HCT116 (cell line): ENCODE measurements around the gene TTLL9. TPM values are rescaled to one million over a fixed set of nuclear protein-coding genes. Genes with fewer than 3 reads are reported as not detected.

Experiments used
- ATAC-seq: fragments of 200-7000 bp; cut with Tn5 transposase; 2 replicates; pipeline ENCODE4 v1.9.1; 2020; ENCODE audit warnings: mild to moderate bottlenecking, moderate library complexity
- BruUV-seq: library from RNA; stranded (reverse); fragments of 400-500 nt; replicated peaks from 2 replicates; lab custom pipeline; 2021; lab: Mats Ljungman, UMichigan
- CTCF ChIA-PET: fragments of 300-600 bp; sonication (Branson Sonifier 250); formaldehyde crosslinking; loops from one replicate; lab custom pipeline; 2021; ENCODE audit warnings: antibody characterized with exemption; lab: Charles Lee
- POLR2A ChIA-PET: fragments of 300-600, 350-600 bp; sonication (Branson Sonifier 250); formaldehyde crosslinking; loops from one replicate; lab custom pipeline; 2021; ENCODE audit warnings: antibody characterized with exemption; lab: Charles Lee
- RAD21 ChIA-PET, 2 experiments: fragments of 300-600 bp; sonication (Branson Sonifier 250); formaldehyde crosslinking; loops; one replicate each; lab custom pipeline; 2023; ENCODE audit warnings: low total read pairs in 2 of 2; ENCODE audit not compliant: uncharacterized antibody in 2 of 2, unreplicated experiment in 2 of 2, low non-redundant PET in 1 of 2; lab: Charles Lee
- DNase-seq: peaks from one replicate; pipeline ENCODE4 v3.0.0-alpha.2; 2010; ENCODE audit warnings: low read depth, low spot score
- H2AFZ ChIP-seq: fragments of 200-600 bp; shearing (Covaris generic), sonication (generic); 2 replicates; pipeline ENCODE4 v1.6.1; 2017; ENCODE audit warnings: low read depth, mixed run types, mixed read lengths, antibody characterized with exemption, low read length; ENCODE audit not compliant: poor library complexity, severe bottlenecking
- H3K27ac ChIP-seq: 2 replicates; pipeline ENCODE4 v1.5.1; 2012; ENCODE audit warnings: low read depth, low read length
- H3K27me3 ChIP-seq: fragments of 200-600 bp; sonication (generic); 2 replicates; pipeline ENCODE4 v1.6.1; 2016; ENCODE audit warnings: mixed run types, low read length, mixed read lengths; ENCODE audit not compliant: insufficient read depth
- H3K36me3 ChIP-seq, 2 experiments: fragments of 200-500 bp in 1 of 2; fragments of 200-600 bp in 1 of 2; sonication (Bioruptor generic) in 1 of 2; sonication (generic) in 1 of 2; 2 replicates each; pipeline versions ENCODE4 v1.5.1 to v1.6.1; 2014 to 2016; ENCODE audit warnings: low read length in 2 of 2, inconsistent platforms in 1 of 2, mixed read lengths in 1 of 2, mixed run types in 1 of 2; ENCODE audit not compliant: insufficient read depth in 2 of 2, control insufficient read depth in 1 of 2
- H3K4me1 ChIP-seq, 2 experiments: fragments of 200-600 bp in 1 of 2; sonication (generic) in 1 of 2; 2 replicates each; pipeline versions ENCODE4 v1.5.1 to v1.6.1; 2012 to 2017; ENCODE audit warnings: low read length in 2 of 2, inconsistent platforms in 1 of 2, mild to moderate bottlenecking in 1 of 2, mixed read lengths in 1 of 2, mixed run types in 1 of 2, moderate library complexity in 1 of 2; ENCODE audit not compliant: insufficient read depth in 2 of 2, control insufficient read depth in 1 of 2
- H3K4me2 ChIP-seq: fragments of 200-600 bp; sonication (generic); 2 replicates; pipeline ENCODE4 v1.6.1; 2017; ENCODE audit warnings: mixed run types, low read length, mixed read lengths
- H3K4me3 ChIP-seq, 2 experiments: fragments of 200-600 bp in 1 of 2; sonication (generic) in 1 of 2; replicated peaks in 1 of 2; 2 replicates each; pipeline ENCODE4 v1.5.1; 2011 to 2016; ENCODE audit warnings: low read length in 2 of 2, control low read depth in 1 of 2, low read depth in 1 of 2, mild to moderate bottlenecking in 1 of 2, mixed read lengths in 1 of 2, mixed run types in 1 of 2
- H3K79me2 ChIP-seq: fragments of 200-600 bp; sonication (generic); 2 replicates; pipeline ENCODE4 v1.6.1; 2017; ENCODE audit warnings: mild to moderate bottlenecking, mixed run types, low read length, moderate library complexity, mixed read lengths; ENCODE audit not compliant: insufficient read depth
- H3K9ac ChIP-seq: fragments of 200-600 bp; sonication (generic); 2 replicates; pipeline ENCODE4 v1.6.1; 2016; ENCODE audit warnings: low read length, mixed read lengths
- H3K9me2 ChIP-seq: fragments of 200-600 bp; sonication (generic), shearing (Covaris generic); 2 replicates; pipeline ENCODE4 v1.6.1; 2017; ENCODE audit warnings: mixed run types, mild to moderate bottlenecking, moderate library complexity; ENCODE audit not compliant: insufficient read depth
- H3K9me3 ChIP-seq, 2 experiments: fragments of 200-500 bp in 1 of 2; fragments of 200-600 bp in 1 of 2; sonication (Bioruptor generic) in 1 of 2; sonication (generic) in 1 of 2; 2 replicates each; pipeline ENCODE4 v1.6.1; 2014 to 2017; ENCODE audit warnings: low read length in 2 of 2, mixed read lengths in 2 of 2, inconsistent platforms in 1 of 2, low read depth in 1 of 2, mild to moderate bottlenecking in 1 of 2, mixed run types in 1 of 2, moderate library complexity in 1 of 2; ENCODE audit not compliant: control insufficient read depth in 1 of 2, insufficient read depth in 1 of 2
- H4K20me1 ChIP-seq: fragments of 200-600 bp; sonication (generic), shearing (Covaris generic); 2 replicates; pipeline ENCODE4 v1.6.1; 2017; ENCODE audit warnings: mixed run types, mild to moderate bottlenecking, moderate library complexity; ENCODE audit not compliant: insufficient read depth
- CEBPB ChIP-seq: IDR thresholded peaks from 2 replicates; pipeline ENCODE4 v1.6.1; 2012; ENCODE audit warnings: low read depth
- POLR2AphosphoS5 ChIP-seq: IDR thresholded peaks from 2 replicates; pipeline ENCODE4 v1.6.1; 2011; ENCODE audit warnings: mild to moderate bottlenecking, low read depth, low read length, moderate library complexity
- SIN3A ChIP-seq: IDR thresholded peaks from 2 replicates; pipeline ENCODE4 v1.6.1; 2012; ENCODE audit warnings: low read depth
- SRF ChIP-seq: IDR thresholded peaks from 2 replicates; pipeline ENCODE4 v1.6.1; 2012; ENCODE audit warnings: low read depth
- TCF7L2 ChIP-seq: IDR thresholded peaks from 2 replicates; pipeline ENCODE4 v1.7.0; 2011; ENCODE audit warnings: borderline replicate concordance, inconsistent platforms; ENCODE audit not compliant: insufficient read depth, insufficient read length; ENCODE audit errors: extremely low read depth
- YY1 ChIP-seq: IDR thresholded peaks from 2 replicates; pipeline ENCODE4 v1.6.1; 2011; ENCODE audit warnings: low read length, low read depth, moderate library complexity, mild to moderate bottlenecking; ENCODE audit not compliant: insufficient replicate concordance; ENCODE audit errors: extremely low read depth
- ZBTB33 ChIP-seq: IDR thresholded peaks from 2 replicates; pipeline ENCODE4 v1.6.1; 2011; ENCODE audit warnings: mild to moderate bottlenecking, low read length, moderate library complexity; ENCODE audit not compliant: insufficient replicate concordance; ENCODE audit errors: extremely low read depth
- ZNF274 ChIP-seq: fragments of 200-500 bp; sonication (Bioruptor generic); IDR thresholded peaks from 2 replicates; pipeline ENCODE4 v1.6.1; 2014; ENCODE audit warnings: mild to moderate bottlenecking, low read depth, low read length, inconsistent platforms
- intact Hi-C: fragments of 100-400 bp; cut with micrococcal nuclease; formaldehyde crosslinking; loops from 2 replicates; pipeline ENCODE4 v1.10.0; 2022
- total RNA-seq: library from RNA; stranded (reverse); gene quantifications from one replicate; pipeline ENCODE4 v1.2.1, GENCODE V29; 2021; ENCODE audit not compliant: unreplicated experiment

TTLL9 gene
- total RNA-seq, 1 experiment from 2014 or later, result not detected

DNA sequence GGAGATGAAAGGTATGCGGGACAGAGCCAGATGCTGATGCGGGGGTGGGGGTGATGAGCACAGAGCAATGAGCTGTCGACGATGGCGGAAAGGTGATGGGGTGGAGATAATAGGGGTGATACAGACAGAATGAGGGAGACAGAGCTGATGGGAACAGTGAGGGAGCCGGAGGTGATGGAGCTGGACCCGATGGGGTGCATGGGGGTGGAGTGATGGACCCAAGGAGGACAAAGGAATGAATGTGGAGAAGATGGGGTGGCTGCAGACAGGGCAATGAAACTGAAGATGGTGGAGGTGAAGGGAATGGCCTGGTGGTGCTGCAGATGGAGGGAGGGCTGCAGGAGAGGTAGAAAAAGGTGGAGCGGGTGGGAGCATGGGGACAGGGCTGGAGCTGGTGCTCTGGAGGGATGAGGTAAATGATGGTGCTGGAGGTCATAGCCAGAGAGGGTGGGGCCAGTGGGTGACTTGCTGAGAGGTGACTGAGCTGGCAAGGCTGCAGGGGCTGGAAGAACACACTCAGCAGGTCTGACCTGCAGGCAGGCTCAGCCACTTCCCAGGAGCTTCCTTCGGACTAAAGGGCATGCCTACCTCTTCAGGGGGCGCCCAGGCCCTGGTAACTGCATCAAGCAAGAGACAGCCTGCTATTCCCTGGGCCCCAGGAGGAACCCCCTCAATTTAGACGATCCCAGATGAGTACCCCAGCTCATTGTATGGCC lies 19.0 kb upstream of the TTLL9 start:
- Histone ChIP-seq H3K36me3 (no peaks in the 10 kb centered on the region), H3K4me3 (no peak overlapping the region), H3K9me2 (no peaks in the 10 kb centered on the region), H3K9me3 (no peaks in the 10 kb centered on the region), H3K27me3 (no peaks in the 10 kb centered on the region; the same call in 1 of the 2 replicates), H3K79me2 (no peaks in the 10 kb centered on the region), H3K4me1 (no peaks in the 10 kb centered on the region), H3K9ac (no peak overlapping the region), H2AFZ (no peak overlapping the region), H3K27ac (no peak overlapping the region), H3K4me2 (no peak overlapping the region), H4K20me1 (no peaks in the 10 kb centered on the region)
- POLR2A ChIA-PET, result no interaction called here
- no peak for TF ChIP-seq SRF
- no peak for TF ChIP-seq TCF7L2
- no peak for TF ChIP-seq ZNF274
- TF ChIP-seq SIN3A, result no peak
- TF ChIP-seq CEBPB, result no peak
- no peak for TF ChIP-seq POLR2AphosphoS5
- TF ChIP-seq YY1, result no peak
- no peak for TF ChIP-seq ZBTB33
- ATAC-seq (no peak), DNase-seq (no peak)
- intact Hi-C loops, result loop anchor here (5.0 kb wide), 1 partner anchor 801 kb away; no protein-coding TSS in a partner anchor
- RAD21 ChIA-PET, result interaction anchor here in 1 of 2 experiments (0.8 kb wide), 1 partner anchor 166 kb away, joined by 3 read pairs; no protein-coding TSS in a partner anchor
- CTCF ChIA-PET, result interaction anchor here (1.0 to 3.3 kb wide), 7 partner anchors 10 to 258 kb away, joined by 3 to 44 read pairs (median 5); partner anchors contain the start of genes PDRG1 and TM9SF4
- no TSS peak for BruUV-seq
